H1 (cell line): ENCODE data around the gene TRIM28. TPM values are rescaled to one million over a fixed set of nuclear protein-coding genes. Genes with fewer than 3 reads are reported as not detected.

Experiments
- CBX8 ChIP-seq: fragments of 300-800, 300-1000 bp; sonication (generic); IDR thresholded peaks from 2 replicates; pipeline ENCODE4 v1.7.1; 2016; ENCODE audit warnings: low read depth, low read length, borderline replicate concordance
- CHD2 ChIP-seq: IDR thresholded peaks from 2 replicates; pipeline ENCODE4 v1.6.1; 2012; ENCODE audit warnings: low read length, improper control_type of control experiment
- E2F6 ChIP-seq: IDR thresholded peaks from 2 replicates; pipeline ENCODE4 v1.6.1; 2012; ENCODE audit warnings: inconsistent platforms
- EZH2 ChIP-seq: fragments of 200-600 bp; sonication (generic); IDR thresholded peaks from 2 replicates; pipeline ENCODE4 v1.7.1; 2012; ENCODE audit warnings: low read depth, mild to moderate bottlenecking, moderate library complexity, low read length, inconsistent platforms; ENCODE audit not compliant: severe bottlenecking
- FOSL1 ChIP-seq: IDR thresholded peaks from 2 replicates; pipeline ENCODE4 v1.6.1; 2011; ENCODE audit warnings: mild to moderate bottlenecking, low read depth, low read length, moderate library complexity; ENCODE audit not compliant: insufficient read depth
- JUN ChIP-seq: IDR thresholded peaks from 2 replicates; pipeline ENCODE4 v1.6.1; 2011; ENCODE audit warnings: low read depth, mild to moderate bottlenecking, improper control_type of control experiment, low read length
- JUND ChIP-seq: IDR thresholded peaks from 2 replicates; pipeline ENCODE4 v1.6.1; 2011; ENCODE audit warnings: mild to moderate bottlenecking, improper control_type of control experiment, low read length
- MAX ChIP-seq: IDR thresholded peaks from 2 replicates; pipeline ENCODE4 v1.6.1; 2012; ENCODE audit warnings: inconsistent platforms
- POLR2AphosphoS5 ChIP-seq: IDR thresholded peaks from 2 replicates; pipeline ENCODE4 v1.6.1; 2011; ENCODE audit warnings: low read depth, low read length
- RAD21 ChIP-seq, 2 experiments: IDR thresholded peaks in 1 of 2; conservative IDR thresholded peaks in 1 of 2; 2 replicates each; pipeline ENCODE4 v1.6.1; 2011; ENCODE audit warnings: low read depth in 2 of 2, low read length in 2 of 2, improper control_type of control experiment in 1 of 2, inconsistent platforms in 1 of 2, mild to moderate bottlenecking in 1 of 2, moderate library complexity in 1 of 2
- RBBP5 ChIP-seq: IDR thresholded peaks from 2 replicates; pipeline ENCODE4 v1.7.1; 2012; ENCODE audit warnings: low read depth, mild to moderate bottlenecking, inconsistent platforms, low read length, moderate library complexity, borderline replicate concordance
- RFX5 ChIP-seq: IDR thresholded peaks from 2 replicates; pipeline ENCODE4 v1.6.1; 2011; ENCODE audit warnings: low read depth, low read length, improper control_type of control experiment, borderline replicate concordance
- polyA plus RNA-seq, 7 experiments: library from polyadenylated mRNA; depleted of rRNA in 3 of 7; stranded (reverse) in 5 of 7; unstranded in 2 of 7; fragments of >200 nt in 5 of 7; fragments of 200-250 nt in 2 of 7; gene quantifications; 1 replicate in 5 of 7; 2 replicates in 1 of 7; 4 replicates in 1 of 7; pipeline versions ENCODE4 v1.2.1 to v1.2.3, GENCODE V29; 2011 to 2013; ENCODE audit warnings: missing spikeins in 2 of 7, mixed read lengths in 2 of 7
- total RNA-seq: library from RNA; stranded (reverse); fragmentation: NEBNext Ultra II Directional; extraction: Animal tissue kit (Norgen Biotek cat#: 25700); gene quantifications from 2 replicates; pipeline ENCODE4 v1.2.1, GENCODE V29; 2021
- TF ChIP-seq, protein P1 (sequence below), 3 experiments: IDR thresholded peaks; 1 replicate in 2 of 3; 2 replicates in 1 of 3; pipeline versions ENCODE4 v1.5.1 to v1.6.1; 2011; ENCODE audit warnings: low read length in 3 of 3, mild to moderate bottlenecking in 3 of 3, inconsistent platforms in 2 of 3, low read depth in 1 of 3, moderate library complexity in 1 of 3; ENCODE audit not compliant: insufficient read depth in 1 of 3; ENCODE audit errors: control extremely low read depth in 1 of 3
- TF ChIP-seq, protein P2 (sequence below): IDR thresholded peaks from 2 replicates; pipeline ENCODE4 v1.6.1; 2012; ENCODE audit warnings: low read length, inconsistent platforms

TRIM28 gene
- total and polyA plus RNA-seq, 2 of the 8 experiments (the other 6 are each of a cell fraction or from before 2014, with no cell fraction given) = 1,433 to 1,442 TPM

DNA sequence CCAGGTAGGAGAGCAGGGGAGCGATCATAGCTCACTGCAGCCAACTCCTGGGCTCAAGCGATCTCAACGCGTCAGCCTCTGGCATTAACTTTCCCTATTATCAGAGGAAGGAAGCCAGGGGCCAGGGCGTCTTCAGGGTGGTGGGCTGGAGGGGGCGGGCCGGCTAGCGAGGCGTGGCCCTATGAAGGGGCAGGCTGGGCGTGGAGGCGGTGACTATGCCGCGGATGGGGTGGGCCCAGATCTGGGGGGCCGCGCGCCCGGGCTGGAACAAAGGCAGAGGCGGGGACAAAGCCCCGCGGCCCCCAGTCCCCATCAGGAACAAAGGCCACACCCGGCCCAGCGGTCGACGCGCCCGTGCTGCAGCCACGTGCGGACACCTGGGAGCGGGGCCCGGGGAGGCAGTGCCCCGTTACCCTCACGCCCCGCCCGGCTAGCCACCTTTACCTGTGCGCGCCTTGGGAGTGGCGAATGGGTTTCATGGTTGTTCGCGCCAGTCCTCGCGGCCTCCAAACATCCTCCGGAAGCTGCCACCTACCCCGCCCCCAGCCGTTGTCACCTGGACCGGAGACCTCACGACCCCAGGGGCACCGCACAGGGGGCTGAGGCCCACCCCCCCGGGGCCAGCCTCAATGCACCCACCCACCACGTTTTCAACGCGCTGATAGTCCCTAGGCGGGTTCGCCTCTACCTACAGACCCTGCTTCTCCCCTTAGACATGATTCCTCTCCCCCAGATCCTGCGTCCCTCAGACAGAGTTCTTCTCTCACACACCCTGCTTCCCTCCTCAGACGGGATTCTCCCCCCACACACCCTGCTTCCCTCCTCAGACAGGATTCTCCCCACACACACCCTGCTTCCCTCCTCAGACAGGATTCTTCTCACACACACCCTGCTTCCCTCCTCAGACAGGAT is 5.4 kb upstream of the TRIM28 start (continued):
- no peak for TF ChIP-seq JUN
- TF ChIP-seq FOSL1 = no peak
- no peak for TF ChIP-seq EZH2
- peak; percentile 66; the same call in 1 of the 2 replicates for TF ChIP-seq CHD2
- no peak for TF ChIP-seq RFX5
- TF ChIP-seq JUND = no peak
- TF ChIP-seq CBX8 = no peak
- TF ChIP-seq RAD21 (IDR thresholded peaks at IDR 0.05 in 1 of 2, conservative IDR thresholded peaks at IDR 0.05 in 1 of 2; ENCODE audit: low read depth in 2 of 2, low read length in 2 of 2) = no peak
- peak; percentile 96 for TF ChIP-seq E2F6
- TF ChIP-seq POLR2AphosphoS5 = peak; percentile 84
- TF ChIP-seq RBBP5 = peak; percentile 46; the same call in 1 of the 2 replicates
- TF ChIP-seq MAX = peak; percentile 99
- TF ChIP-seq, protein P1, sequence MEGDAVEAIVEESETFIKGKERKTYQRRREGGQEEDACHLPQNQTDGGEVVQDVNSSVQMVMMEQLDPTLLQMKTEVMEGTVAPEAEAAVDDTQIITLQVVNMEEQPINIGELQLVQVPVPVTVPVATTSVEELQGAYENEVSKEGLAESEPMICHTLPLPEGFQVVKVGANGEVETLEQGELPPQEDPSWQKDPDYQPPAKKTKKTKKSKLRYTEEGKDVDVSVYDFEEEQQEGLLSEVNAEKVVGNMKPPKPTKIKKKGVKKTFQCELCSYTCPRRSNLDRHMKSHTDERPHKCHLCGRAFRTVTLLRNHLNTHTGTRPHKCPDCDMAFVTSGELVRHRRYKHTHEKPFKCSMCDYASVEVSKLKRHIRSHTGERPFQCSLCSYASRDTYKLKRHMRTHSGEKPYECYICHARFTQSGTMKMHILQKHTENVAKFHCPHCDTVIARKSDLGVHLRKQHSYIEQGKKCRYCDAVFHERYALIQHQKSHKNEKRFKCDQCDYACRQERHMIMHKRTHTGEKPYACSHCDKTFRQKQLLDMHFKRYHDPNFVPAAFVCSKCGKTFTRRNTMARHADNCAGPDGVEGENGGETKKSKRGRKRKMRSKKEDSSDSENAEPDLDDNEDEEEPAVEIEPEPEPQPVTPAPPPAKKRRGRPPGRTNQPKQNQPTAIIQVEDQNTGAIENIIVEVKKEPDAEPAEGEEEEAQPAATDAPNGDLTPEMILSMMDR (IDR thresholded peaks at IDR 0.05; ENCODE audit: control extremely low read depth in 1 of 3, insufficient read depth in 1 of 3, low read depth in 1 of 3, low read length in 3 of 3) = no peak
- TF ChIP-seq, protein P2, sequence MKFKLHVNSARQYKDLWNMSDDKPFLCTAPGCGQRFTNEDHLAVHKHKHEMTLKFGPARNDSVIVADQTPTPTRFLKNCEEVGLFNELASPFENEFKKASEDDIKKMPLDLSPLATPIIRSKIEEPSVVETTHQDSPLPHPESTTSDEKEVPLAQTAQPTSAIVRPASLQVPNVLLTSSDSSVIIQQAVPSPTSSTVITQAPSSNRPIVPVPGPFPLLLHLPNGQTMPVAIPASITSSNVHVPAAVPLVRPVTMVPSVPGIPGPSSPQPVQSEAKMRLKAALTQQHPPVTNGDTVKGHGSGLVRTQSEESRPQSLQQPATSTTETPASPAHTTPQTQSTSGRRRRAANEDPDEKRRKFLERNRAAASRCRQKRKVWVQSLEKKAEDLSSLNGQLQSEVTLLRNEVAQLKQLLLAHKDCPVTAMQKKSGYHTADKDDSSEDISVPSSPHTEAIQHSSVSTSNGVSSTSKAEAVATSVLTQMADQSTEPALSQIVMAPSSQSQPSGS = no peak
